HCT116 (cell line): ENCODE measurements around the gene RYR3. TPM values are rescaled to one million over a fixed set of nuclear protein-coding genes. Genes with fewer than 3 reads are reported as not detected.

Experiments
- ATAC-seq: fragments of 200-7000 bp; cut with Tn5 transposase; 2 replicates; pipeline ENCODE4 v1.9.1; 2020; ENCODE audit warnings: mild to moderate bottlenecking, moderate library complexity
- BruUV-seq: library from RNA; stranded (reverse); fragments of 400-500 nt; replicated peaks from 2 replicates; lab custom pipeline; 2021; lab: Mats Ljungman, UMichigan
- CTCF ChIA-PET: fragments of 300-600 bp; sonication (Branson Sonifier 250); formaldehyde crosslinking; loops from one replicate; lab custom pipeline; 2021; ENCODE audit warnings: antibody characterized with exemption; lab: Charles Lee
- POLR2A ChIA-PET: fragments of 300-600, 350-600 bp; sonication (Branson Sonifier 250); formaldehyde crosslinking; loops from one replicate; lab custom pipeline; 2021; ENCODE audit warnings: antibody characterized with exemption; lab: Charles Lee
- RAD21 ChIA-PET, 2 experiments: fragments of 300-600 bp; sonication (Branson Sonifier 250); formaldehyde crosslinking; loops; one replicate each; lab custom pipeline; 2023; ENCODE audit warnings: low total read pairs in 2 of 2; ENCODE audit not compliant: uncharacterized antibody in 2 of 2, unreplicated experiment in 2 of 2, low non-redundant PET in 1 of 2; lab: Charles Lee
- DNase-seq: peaks from one replicate; pipeline ENCODE4 v3.0.0-alpha.2; 2010; ENCODE audit warnings: low read depth, low spot score
- H2AFZ ChIP-seq: fragments of 200-600 bp; shearing (Covaris generic), sonication (generic); 2 replicates; pipeline ENCODE4 v1.6.1; 2017; ENCODE audit warnings: low read depth, mixed run types, mixed read lengths, antibody characterized with exemption, low read length; ENCODE audit not compliant: poor library complexity, severe bottlenecking
- H3K27ac ChIP-seq: 2 replicates; pipeline ENCODE4 v1.5.1; 2012; ENCODE audit warnings: low read depth, low read length
- H3K27me3 ChIP-seq: fragments of 200-600 bp; sonication (generic); 2 replicates; pipeline ENCODE4 v1.6.1; 2016; ENCODE audit warnings: mixed run types, low read length, mixed read lengths; ENCODE audit not compliant: insufficient read depth
- H3K36me3 ChIP-seq, 2 experiments: fragments of 200-500 bp in 1 of 2; fragments of 200-600 bp in 1 of 2; sonication (Bioruptor generic) in 1 of 2; sonication (generic) in 1 of 2; 2 replicates each; pipeline versions ENCODE4 v1.5.1 to v1.6.1; 2014 to 2016; ENCODE audit warnings: low read length in 2 of 2, inconsistent platforms in 1 of 2, mixed read lengths in 1 of 2, mixed run types in 1 of 2; ENCODE audit not compliant: insufficient read depth in 2 of 2, control insufficient read depth in 1 of 2
- H3K4me1 ChIP-seq, 2 experiments: fragments of 200-600 bp in 1 of 2; sonication (generic) in 1 of 2; 2 replicates each; pipeline versions ENCODE4 v1.5.1 to v1.6.1; 2012 to 2017; ENCODE audit warnings: low read length in 2 of 2, inconsistent platforms in 1 of 2, mild to moderate bottlenecking in 1 of 2, mixed read lengths in 1 of 2, mixed run types in 1 of 2, moderate library complexity in 1 of 2; ENCODE audit not compliant: insufficient read depth in 2 of 2, control insufficient read depth in 1 of 2
- H3K4me2 ChIP-seq: fragments of 200-600 bp; sonication (generic); 2 replicates; pipeline ENCODE4 v1.6.1; 2017; ENCODE audit warnings: mixed run types, low read length, mixed read lengths
- H3K4me3 ChIP-seq, 2 experiments: fragments of 200-600 bp in 1 of 2; sonication (generic) in 1 of 2; replicated peaks in 1 of 2; 2 replicates each; pipeline ENCODE4 v1.5.1; 2011 to 2016; ENCODE audit warnings: low read length in 2 of 2, control low read depth in 1 of 2, low read depth in 1 of 2, mild to moderate bottlenecking in 1 of 2, mixed read lengths in 1 of 2, mixed run types in 1 of 2
- H3K79me2 ChIP-seq: fragments of 200-600 bp; sonication (generic); 2 replicates; pipeline ENCODE4 v1.6.1; 2017; ENCODE audit warnings: mild to moderate bottlenecking, mixed run types, low read length, moderate library complexity, mixed read lengths; ENCODE audit not compliant: insufficient read depth
- H3K9ac ChIP-seq: fragments of 200-600 bp; sonication (generic); 2 replicates; pipeline ENCODE4 v1.6.1; 2016; ENCODE audit warnings: low read length, mixed read lengths
- H3K9me2 ChIP-seq: fragments of 200-600 bp; sonication (generic), shearing (Covaris generic); 2 replicates; pipeline ENCODE4 v1.6.1; 2017; ENCODE audit warnings: mixed run types, mild to moderate bottlenecking, moderate library complexity; ENCODE audit not compliant: insufficient read depth
- H3K9me3 ChIP-seq, 2 experiments: fragments of 200-500 bp in 1 of 2; fragments of 200-600 bp in 1 of 2; sonication (Bioruptor generic) in 1 of 2; sonication (generic) in 1 of 2; 2 replicates each; pipeline ENCODE4 v1.6.1; 2014 to 2017; ENCODE audit warnings: low read length in 2 of 2, mixed read lengths in 2 of 2, inconsistent platforms in 1 of 2, low read depth in 1 of 2, mild to moderate bottlenecking in 1 of 2, mixed run types in 1 of 2, moderate library complexity in 1 of 2; ENCODE audit not compliant: control insufficient read depth in 1 of 2, insufficient read depth in 1 of 2
- H4K20me1 ChIP-seq: fragments of 200-600 bp; sonication (generic), shearing (Covaris generic); 2 replicates; pipeline ENCODE4 v1.6.1; 2017; ENCODE audit warnings: mixed run types, mild to moderate bottlenecking, moderate library complexity; ENCODE audit not compliant: insufficient read depth
- ATF3 ChIP-seq: IDR thresholded peaks from 2 replicates; pipeline ENCODE4 v1.6.1; 2012
- CEBPB ChIP-seq: IDR thresholded peaks from 2 replicates; pipeline ENCODE4 v1.6.1; 2012; ENCODE audit warnings: low read depth
- EZH2phosphoT487 ChIP-seq: fragments of 200-600 bp; IDR thresholded peaks from 2 replicates; pipeline ENCODE4 v1.6.1; 2018; ENCODE audit warnings: antibody characterized with exemption, borderline replicate concordance
- FOSL1 ChIP-seq: IDR thresholded peaks from 2 replicates; pipeline ENCODE4 v1.6.1; 2012; ENCODE audit warnings: low read depth
- JUND ChIP-seq: IDR thresholded peaks from 2 replicates; pipeline ENCODE4 v1.6.1; 2012
- MAX ChIP-seq: IDR thresholded peaks from 2 replicates; pipeline ENCODE4 v1.6.1; 2012
- POLR2AphosphoS5 ChIP-seq: IDR thresholded peaks from 2 replicates; pipeline ENCODE4 v1.6.1; 2011; ENCODE audit warnings: mild to moderate bottlenecking, low read depth, low read length, moderate library complexity
- RAD21 ChIP-seq: IDR thresholded peaks from 2 replicates; pipeline ENCODE4 v1.6.1; 2012; ENCODE audit warnings: low read depth, mild to moderate bottlenecking
- SP1 ChIP-seq: IDR thresholded peaks from 2 replicates; pipeline ENCODE4 v1.6.1; 2012; ENCODE audit warnings: low read depth
- TCF7L2 ChIP-seq: IDR thresholded peaks from 2 replicates; pipeline ENCODE4 v1.7.0; 2011; ENCODE audit warnings: borderline replicate concordance, inconsistent platforms; ENCODE audit not compliant: insufficient read depth, insufficient read length; ENCODE audit errors: extremely low read depth
- YY1 ChIP-seq: IDR thresholded peaks from 2 replicates; pipeline ENCODE4 v1.6.1; 2011; ENCODE audit warnings: low read length, low read depth, moderate library complexity, mild to moderate bottlenecking; ENCODE audit not compliant: insufficient replicate concordance; ENCODE audit errors: extremely low read depth
- ZBTB33 ChIP-seq: IDR thresholded peaks from 2 replicates; pipeline ENCODE4 v1.6.1; 2011; ENCODE audit warnings: mild to moderate bottlenecking, low read length, moderate library complexity; ENCODE audit not compliant: insufficient replicate concordance; ENCODE audit errors: extremely low read depth
- ZNF274 ChIP-seq: fragments of 200-500 bp; sonication (Bioruptor generic); IDR thresholded peaks from 2 replicates; pipeline ENCODE4 v1.6.1; 2014; ENCODE audit warnings: mild to moderate bottlenecking, low read depth, low read length, inconsistent platforms
- intact Hi-C: fragments of 100-400 bp; cut with micrococcal nuclease; formaldehyde crosslinking; loops from 2 replicates; pipeline ENCODE4 v1.10.0; 2022
- total RNA-seq: library from RNA; stranded (reverse); gene quantifications from one replicate; pipeline ENCODE4 v1.2.1, GENCODE V29; 2021; ENCODE audit not compliant: unreplicated experiment

Gene RYR3
- total RNA-seq, 1 experiment from 2014 or later = not detected

- no peak for ATAC-seq
- no peak overlapping the region for H3K4me3 ChIP-seq
- ChIA-PET POLR2A (no interaction called here), RAD21 (no interaction called here), CTCF (no interaction called here)
- H3K4me2 ChIP-seq = no peak overlapping the region
- no peak for TF ChIP-seq POLR2AphosphoS5
- TF ChIP-seq CEBPB = no peak
- TF ChIP-seq RAD21 = no peak
- no peak for TF ChIP-seq FOSL1
- TF ChIP-seq ZNF274 = no peak
- no peak for TF ChIP-seq MAX
- TF ChIP-seq SP1 = no peak
- no peak for TF ChIP-seq JUND
- no peak for TF ChIP-seq EZH2phosphoT487
- no peak for TF ChIP-seq ATF3
- no peak for TF ChIP-seq TCF7L2
- no peak for TF ChIP-seq ZBTB33
- TF ChIP-seq YY1 = no peak
- no peaks in the 10 kb centered on the region for H3K36me3 ChIP-seq
- intact Hi-C loops = no loop called here
- no peaks in the 10 kb centered on the region for H4K20me1 ChIP-seq
- no peaks in the 10 kb centered on the region for H3K79me2 ChIP-seq
- no peak for DNase-seq
- BruUV-seq = no TSS peak
- no peaks in the 10 kb centered on the region for H3K9me3 ChIP-seq
- no peak overlapping the region for H3K9ac ChIP-seq
- H2AFZ ChIP-seq = no peak overlapping the region
- peaks cover 73% of the 10 kb centered on the region for H3K27me3 ChIP-seq
- H3K4me1 ChIP-seq = no peaks in the 10 kb centered on the region
- no peaks in the 10 kb centered on the region for H3K9me2 ChIP-seq
- H3K27ac ChIP-seq = no peak overlapping the region
Observed at GRCh38 chr15:33425142-33425541, 114.4 kb downstream of the RYR3 start.
